ENCODE measurements around the gene FAF1. TPM values are rescaled to one million over a fixed set of nuclear protein-coding genes. Genes with fewer than 3 reads are reported as not detected.

Gene FAF1
- total and polyA plus RNA-seq, 2 donors (not counting 3 experiments of a cell fraction or from before 2014, with no cell fraction given): 9.0 to 57.6 TPM

DNA sequence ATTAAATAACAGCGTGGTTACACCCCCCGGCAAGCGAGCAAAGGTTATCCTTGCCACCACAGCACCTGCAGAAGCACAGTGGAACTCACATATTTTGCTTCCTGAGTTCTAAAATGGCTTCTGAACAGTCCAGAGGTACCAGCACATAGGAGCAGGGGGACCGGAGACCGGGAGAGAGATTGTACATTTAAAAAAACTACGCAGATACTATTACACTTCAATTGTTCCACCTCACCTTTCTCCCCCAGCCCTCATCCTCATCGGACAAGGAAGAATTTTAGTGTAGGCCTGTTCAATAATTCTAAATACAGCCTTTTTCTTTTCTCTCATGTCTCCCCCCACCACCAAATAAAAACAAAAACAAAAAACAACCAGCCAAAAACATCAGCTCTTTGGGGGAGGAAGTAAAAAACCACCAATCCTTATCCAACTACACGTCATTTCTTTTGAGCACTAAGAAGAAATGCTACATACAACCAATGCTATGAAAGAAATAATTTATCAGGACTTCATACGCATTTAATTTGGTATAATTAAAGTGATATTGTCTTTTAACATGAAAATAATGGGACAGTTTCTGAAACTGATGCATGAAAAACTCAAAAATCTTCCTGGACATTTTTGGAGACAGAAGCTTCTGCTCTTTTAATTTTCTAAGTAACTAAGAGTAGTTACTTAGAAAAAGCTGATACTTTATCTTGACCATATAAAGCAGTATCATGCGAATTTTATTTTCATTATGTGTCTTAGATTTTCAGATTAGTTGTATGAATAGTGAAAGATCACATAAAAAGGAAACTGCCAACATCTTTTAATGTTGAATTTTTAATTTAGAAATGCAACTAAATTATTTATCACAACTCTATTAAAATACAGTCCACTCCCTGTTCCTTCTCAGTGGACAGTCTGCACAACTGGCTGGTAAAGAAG lies 19.1 kb upstream of the FAF1 start:
- no peak for FAIRE-seq
- Histone ChIP-seq H3K9ac (replicated peaks; ENCODE audit: extremely low read depth, insufficient read depth, low read length) (peak overlapping the region; percentile 83), H3K27me3 (ENCODE audit: control insufficient read depth in 2 of 2, insufficient read depth in 2 of 2, low read length in 2 of 2) (no peaks in the 10 kb centered on the region), H3K36me3 (ENCODE audit: control insufficient read depth in 2 of 2, extremely low read depth in 1 of 2, insufficient read depth in 2 of 2, low read length in 2 of 2) (no peaks in the 10 kb centered on the region), H3K9me3 (replicated peaks; ENCODE audit: control insufficient read depth, insufficient read depth, low read length) (no peaks in the 10 kb centered on the region), H3K9me1 (replicated peaks; ENCODE audit: control insufficient read depth, extremely low read depth, insufficient read depth, low read length) (no peaks in the 10 kb centered on the region), H3K4me1 (ENCODE audit: control insufficient read depth, extremely low read depth, insufficient read depth, low read length) (peaks cover 13% of the 10 kb centered on the region), H3K4me2 (ENCODE audit: insufficient read depth, low read length) (peak overlapping the region; percentile 82), H3K27ac (ENCODE audit: insufficient read depth, low read depth, low read length) (no peak overlapping the region), H4K20me1 (replicated peaks; ENCODE audit: control insufficient read depth, extremely low read depth, insufficient read depth, low read length) (no peaks in the 10 kb centered on the region), H2AFZ (ENCODE audit: low read depth, low read length) (peak overlapping the region; percentile 92), H3K4me3 (replicated peaks in 1 of 3; ENCODE audit: insufficient read depth in 1 of 3, low read depth in 1 of 3, low read length in 3 of 3) (peak overlapping the region; percentile 60 to 90 (median 61)), H3K79me2 (ENCODE audit: control insufficient read depth, insufficient read depth, low read length) (no peaks in the 10 kb centered on the region)
- ChIA-PET POLR2A (interaction anchor here (1.1 kb wide), 1 partner anchor 18 kb away, joined by 3 read pairs; no protein-coding TSS in a partner anchor), CTCF (interaction anchor here (1.1 to 3.7 kb wide), 2 partner anchors 10 to 50 kb away, joined by 8 to 26 read pairs; partner anchors contain the start of gene CDKN2C)
- DNase-seq (ENCODE audit: low read depth, low spot score): no peak
- dilution Hi-C loops (cut with MboI; ENCODE audit: extremely low pct_ligation_motif_present, low sequenced_read_pairs) (no loop called here), intact Hi-C loops (cut with micrococcal nuclease) (loop anchor here (5.0 kb wide), 1 partner anchor 552 kb away; no protein-coding TSS in a partner anchor)
- TF ChIP-seq, protein P1, sequence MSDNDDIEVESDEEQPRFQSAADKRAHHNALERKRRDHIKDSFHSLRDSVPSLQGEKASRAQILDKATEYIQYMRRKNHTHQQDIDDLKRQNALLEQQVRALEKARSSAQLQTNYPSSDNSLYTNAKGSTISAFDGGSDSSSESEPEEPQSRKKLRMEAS (IDR thresholded peaks at IDR 0.05; ENCODE audit: insufficient read depth, insufficient read length): no peak
- TF ChIP-seq FOS (IDR thresholded peaks at IDR 0.05; ENCODE audit: borderline replicate concordance, insufficient read depth, low read length) (no peak), JUN (IDR thresholded peaks at IDR 0.05; ENCODE audit: borderline replicate concordance, insufficient read depth, insufficient read length, low read depth) (no peak), GATA2 (IDR thresholded peaks at IDR 0.05; ENCODE audit: insufficient read depth, insufficient read length, low read depth, low read length) (no peak), POLR2AphosphoS5 (IDR thresholded peaks at IDR 0.05; ENCODE audit: insufficient read depth, low read depth, low read length) (no peak), CTCF (IDR thresholded peaks at IDR 0.05; ENCODE audit: extremely low read depth in 1 of 2, insufficient read depth in 1 of 2, low read depth in 1 of 2, low read length in 2 of 2) (no peak), MYC (IDR thresholded peaks at IDR 0.05; ENCODE audit: low read depth, low read length) (no peak), EZH2 (IDR thresholded peaks at IDR 0.05; ENCODE audit: borderline replicate concordance, low read depth, low read length, severe bottlenecking) (no peak), POLR2A (IDR thresholded peaks at IDR 0.05; ENCODE audit: low read depth, low read length) (no peak)
- TSS peak; percentile 41 for BruUV-seq (replicated peaks)
